Spinal cord (tissue), 10 donors: Measurements from ENCODE around the gene SMIM20. TPM values are rescaled to one million over a fixed set of nuclear protein-coding genes. Genes with fewer than 3 reads are reported as not detected.

Experiments used
- DNase-seq, 6 donors: peaks; one replicate each; pipeline versions ENCODE4 v3.0.0 to v3.0.0-alpha.2; 2013 to 2015; ENCODE audit warnings: low spot score in 6 of 6, low read depth in 4 of 6
- H3K27ac ChIP-seq: one replicate; pipeline ENCODE4 v1.5.1; 2013; ENCODE audit warnings: low read depth, low read length, control low read depth
- H3K27me3 ChIP-seq: one replicate; pipeline ENCODE4 v1.6.1; 2013; ENCODE audit warnings: low read length; ENCODE audit not compliant: control insufficient read depth, insufficient read depth
- H3K36me3 ChIP-seq: one replicate; pipeline ENCODE4 v1.6.1; 2013; ENCODE audit warnings: low read length; ENCODE audit not compliant: control insufficient read depth, insufficient read depth
- H3K4me1 ChIP-seq: one replicate; pipeline ENCODE4 v1.6.1; 2013; ENCODE audit warnings: low read length; ENCODE audit not compliant: control insufficient read depth, insufficient read depth
- H3K4me3 ChIP-seq: one replicate; pipeline ENCODE4 v1.5.1; 2013; ENCODE audit warnings: low read depth, low read length, control low read depth
- H3K9me3 ChIP-seq: one replicate; pipeline ENCODE4 v1.6.1; 2013; ENCODE audit warnings: low read length; ENCODE audit not compliant: control insufficient read depth, insufficient read depth
- WGBS: methylation state at CpG from one replicate; pipeline ENCODE4 v1.1.5; 2013; ENCODE audit warnings: missing lambda C conversion rate; ENCODE audit not compliant: insufficient coverage; 5-methylcytosine and 5-hydroxymethylcytosine counted together
- polyA plus RNA-seq, 2 donors: library from polyadenylated mRNA; unstranded; fragments of 120-200 nt; gene quantifications; one replicate each; pipeline ENCODE4 v1.2.1, GENCODE V29; 2013; ENCODE audit not compliant: insufficient read length in 2 of 2
- total RNA-seq, 2 donors: library from RNA; depleted of rRNA in 1 of 2; stranded (reverse); fragments of 120-200 nt in 1 of 2; fragments of >200 nt in 1 of 2; gene quantifications; one replicate each; pipeline versions ENCODE4 v1.2.3 to v1.2.4, GENCODE V29; 2013 to 2014
- donor health status: healthy.

Gene SMIM20
- total and polyA plus RNA-seq, 4 donors = 29.1 to 46.4 (median 37.6) TPM

- Histone ChIP-seq H3K27ac (no peak overlapping the region), H3K4me1 (peaks cover 15% of the 10 kb centered on the region), H3K27me3 (no peaks in the 10 kb centered on the region), H3K36me3 (no peaks in the 10 kb centered on the region), H3K9me3 (no peaks in the 10 kb centered on the region), H3K4me3 (no peak overlapping the region)
- no CpG with 5 or more reads among the region's 3 CpGs for WGBS
- DNase-seq = no peak
Observed at GRCh38 chr4:25966171-25966570, 52.2 kb downstream of the SMIM20 start.

- 100% methylated on average over 3 of the region's 13 CpGs for WGBS
- Histone ChIP-seq H3K4me3 (no peak overlapping the region), H3K27me3 (no peaks in the 10 kb centered on the region), H3K4me1 (peaks cover 18% of the 10 kb centered on the region), H3K27ac (no peak overlapping the region), H3K36me3 (no peaks in the 10 kb centered on the region), H3K9me3 (peaks cover 2% of the 10 kb centered on the region)
- no peak for DNase-seq
Observed at GRCh38 chr4:25969374-25970155, 55.5 kb downstream of the SMIM20 start.

GRCh38 chr4:25970226-25970675 lies 56.2 kb downstream of the SMIM20 start:
- DNase-seq = peak in 2 of 6 donors; percentile 38 to 59
- Histone ChIP-seq H3K4me3 (no peak overlapping the region), H3K4me1 (peaks cover 18% of the 10 kb centered on the region), H3K9me3 (peaks cover 2% of the 10 kb centered on the region), H3K36me3 (no peaks in the 10 kb centered on the region), H3K27ac (no peak overlapping the region), H3K27me3 (no peaks in the 10 kb centered on the region)
- WGBS = 44% methylated on average over 11 of the region's 13 CpGs

- 55% methylated on average over 4 of the region's 6 CpGs for WGBS
- Histone ChIP-seq H3K27me3 (no peaks in the 10 kb centered on the region), H3K27ac (no peak overlapping the region), H3K36me3 (no peaks in the 10 kb centered on the region), H3K4me3 (no peak overlapping the region), H3K9me3 (peaks cover 2% of the 10 kb centered on the region), H3K4me1 (peaks cover 18% of the 10 kb centered on the region)
- peak in 2 of 6 donors; percentile 37 to 73 for DNase-seq
Observed at GRCh38 chr4:25970691-25971432, 56.8 kb downstream of the SMIM20 start.

GRCh38 chr4:25972366-25972765 lies 58.3 kb downstream of the SMIM20 start:
- Histone ChIP-seq H3K27ac (no peak overlapping the region), H3K36me3 (no peaks in the 10 kb centered on the region), H3K4me3 (no peak overlapping the region), H3K4me1 (peaks cover 18% of the 10 kb centered on the region), H3K27me3 (no peaks in the 10 kb centered on the region), H3K9me3 (peaks cover 2% of the 10 kb centered on the region)
- no peak for DNase-seq
- WGBS = 100% methylated on average over 2 of the region's 4 CpGs

- no peak for DNase-seq
- H3K9me3 ChIP-seq = peaks cover 2% of the 10 kb centered on the region
- H3K27me3 ChIP-seq = no peaks in the 10 kb centered on the region
- 86% methylated on average over 6 of the region's 8 CpGs for WGBS
- no peaks in the 10 kb centered on the region for H3K36me3 ChIP-seq
- H3K4me1 ChIP-seq = peaks cover 18% of the 10 kb centered on the region
- no peak overlapping the region for H3K4me3 ChIP-seq
- no peak overlapping the region for H3K27ac ChIP-seq
Observed at GRCh38 chr4:25972984-25973745, 59.1 kb downstream of the SMIM20 start.

- Histone ChIP-seq H3K27ac (no peak overlapping the region), H3K27me3 (no peaks in the 10 kb centered on the region), H3K36me3 (no peaks in the 10 kb centered on the region), H3K9me3 (no peaks in the 10 kb centered on the region), H3K4me3 (no peak overlapping the region), H3K4me1 (no peaks in the 10 kb centered on the region)
- no peak for DNase-seq
- WGBS = 78% methylated on average over 7 of the region's 7 CpGs
Observed at GRCh38 chr4:25976780-25977179, 62.8 kb downstream of the SMIM20 start.

- WGBS = 96% methylated on average over 7 of the region's 12 CpGs
- no peak overlapping the region for H3K27ac ChIP-seq
Observed at GRCh38 chr4:25977397-25978170, 63.6 kb downstream of the SMIM20 start.

GRCh38 chr4:25978327-25978726 lies 64.3 kb downstream of the SMIM20 start:
- Histone ChIP-seq H3K27ac (no peak overlapping the region), H3K27me3 (no peaks in the 10 kb centered on the region), H3K9me3 (no peaks in the 10 kb centered on the region), H3K4me1 (no peaks in the 10 kb centered on the region), H3K4me3 (no peak overlapping the region), H3K36me3 (no peaks in the 10 kb centered on the region)
- WGBS = 72% methylated on average over 8 of the region's 8 CpGs
- DNase-seq = peak in 1 of 6 donors; percentile 21

More at GRCh38 chr4:25977397-25978170, 63.6 kb downstream of the SMIM20 start:
- H3K4me3 ChIP-seq = no peak overlapping the region
- no peaks in the 10 kb centered on the region for H3K27me3 ChIP-seq
- no peak for DNase-seq
- H3K4me1 ChIP-seq = no peaks in the 10 kb centered on the region
- no peaks in the 10 kb centered on the region for H3K36me3 ChIP-seq
- no peaks in the 10 kb centered on the region for H3K9me3 ChIP-seq
